ENCODE results near the gene AFG1L.
"Not testable (repeated sequence)": the region's sequence is repeated elsewhere in the genome, so short reads cannot be mapped to it uniquely, and the experiment has no call there.

Gene AFG1L

GRCh38 chr6:108291091-108291490, 3.8 kb upstream of the AFG1L start:
- DNase-seq, result no peak

GRCh38 chr6:108292561-108292960, 2.3 kb upstream of the AFG1L start:
- not testable (repeated sequence) for DNase-seq

- no peak for DNase-seq
These were observed 1.1 kb upstream of the AFG1L start for GRCh38 chr6:108293527-108294296.

- DNase-seq, result no peak
These were observed 542 bp upstream of the AFG1L start for GRCh38 chr6:108294297-108294726.

- no peak for DNase-seq
These were observed 822 bp downstream of the AFG1L start for GRCh38 chr6:108295676-108296075.

GRCh38 chr6:108302386-108302785, 7.5 kb downstream of the AFG1L start:
- no peak for DNase-seq

- no peak for DNase-seq
These were observed 9.8 kb downstream of the AFG1L start for GRCh38 chr6:108304646-108305045.

- DNase-seq, result not testable (repeated sequence)
These were observed 13.8 kb downstream of the AFG1L start for GRCh38 chr6:108308641-108309040.

- no peak for DNase-seq
These were observed 15.0 kb downstream of the AFG1L start for GRCh38 chr6:108309844-108310243.

GRCh38 chr6:108312605-108313004, 17.8 kb downstream of the AFG1L start:
- DNase-seq, result no peak

GRCh38 chr6:108321253-108321747, 26.4 kb downstream of the AFG1L start:
- no peak for DNase-seq

GRCh38 chr6:108322728-108323127, 27.9 kb downstream of the AFG1L start:
- DNase-seq, result no peak

- DNase-seq, result no peak
These were observed 29.0 kb downstream of the AFG1L start for GRCh38 chr6:108323710-108324466.

GRCh38 chr6:108330221-108330785, 35.4 kb downstream of the AFG1L start:
- DNase-seq, result not testable (repeated sequence)

GRCh38 chr6:108330806-108331205, 36.0 kb downstream of the AFG1L start:
- no peak for DNase-seq

GRCh38 chr6:108331982-108332381, 37.1 kb downstream of the AFG1L start:
- no peak for DNase-seq

GRCh38 chr6:108336971-108337370, 42.1 kb downstream of the AFG1L start:
- no peak for DNase-seq

- DNase-seq, result no peak
These were observed 42.9 kb downstream of the AFG1L start for GRCh38 chr6:108337721-108338120.

GRCh38 chr6:108341372-108341771, 46.5 kb downstream of the AFG1L start:
- no peak for DNase-seq

- no peak for DNase-seq
These were observed 49.0 kb downstream of the AFG1L start for GRCh38 chr6:108343894-108344293.

- no peak for DNase-seq
These were observed 53.9 kb downstream of the AFG1L start for GRCh38 chr6:108348655-108349349.

- no peak for DNase-seq
These were observed 55.7 kb downstream of the AFG1L start for GRCh38 chr6:108350528-108350927.

GRCh38 chr6:108353853-108354252, 59.0 kb downstream of the AFG1L start:
- no peak for DNase-seq

Measured in stimulated activated CD4-positive, alpha-beta T cell treated with anti-CD3 and anti-CD28 coated beads, Interleukin-2, amount 100 ng/mL, for 24 hours (primary cell).